Nephron progenitor cell (in vitro differentiated cells): ENCODE results near the gene SLC29A4.
"Not testable (repeated sequence)": the region's sequence is repeated elsewhere in the genome, so short reads cannot be mapped to it uniquely, and the experiment has no call there.

Experiments
- DNase-seq: peaks from one replicate; pipeline ENCODE4 v3.0.0; 2021
- H3K27ac Mint-ChIP-seq: 2 replicates; pipeline ENCODE4 v1.8.0; 2021; ENCODE audit warnings: mild to moderate bottlenecking, moderate library complexity, mixed read lengths
- H3K27me3 Mint-ChIP-seq: 2 replicates; pipeline ENCODE4 v1.8.0; 2021; ENCODE audit warnings: mild to moderate bottlenecking, low read depth, mixed read lengths; ENCODE audit not compliant: poor library complexity
- H3K36me3 Mint-ChIP-seq: 2 replicates; pipeline ENCODE4 v1.8.0; 2021; ENCODE audit warnings: low read depth, mixed read lengths
- H3K4me1 Mint-ChIP-seq: 2 replicates; pipeline ENCODE4 v1.8.0; 2021; ENCODE audit warnings: mixed read lengths
- H3K4me3 Mint-ChIP-seq: 2 replicates; pipeline ENCODE4 v1.8.0; 2021; ENCODE audit warnings: mild to moderate bottlenecking, moderate library complexity, mixed read lengths
- H3K9me3 Mint-ChIP-seq: 2 replicates; pipeline ENCODE4 v1.8.0; 2021; ENCODE audit warnings: mild to moderate bottlenecking, moderate library complexity, mixed read lengths
- CTCF ChIP-seq: fragments of 200-600 bp; sonication (generic); IDR thresholded peaks from 2 replicates; pipeline ENCODE4 v1.5.0; 2021; ENCODE audit warnings: antibody characterized with exemption

SLC29A4 gene

GRCh38 chr7:5291301-5291700 lies 8.6 kb downstream of the SLC29A4 start:
- Mint-ChIP-seq H3K9me3 (peaks cover 13% of the 10 kb centered on the region), H3K27ac (no peak overlapping the region), H3K4me1 (peaks cover 16% of the 10 kb centered on the region), H3K27me3 (peaks cover 7% of the 10 kb centered on the region), H3K4me3 (no peak overlapping the region), H3K36me3 (peaks cover 42% of the 10 kb centered on the region)
- no peak for TF ChIP-seq CTCF
- no peak for DNase-seq

GRCh38 chr7:5291711-5292335 lies 9.1 kb downstream of the SLC29A4 start:
- H3K27me3 Mint-ChIP-seq, DNase-seq, H3K4me3 Mint-ChIP-seq, H3K27ac Mint-ChIP-seq: not testable (repeated sequence)
- Mint-ChIP-seq H3K36me3 (peaks cover 42% of the 10 kb centered on the region), H3K4me1 (peaks cover 17% of the 10 kb centered on the region), H3K9me3 (peaks cover 13% of the 10 kb centered on the region)

GRCh38 chr7:5294169-5294987 lies 11.6 kb downstream of the SLC29A4 start:
- H3K4me1 Mint-ChIP-seq = peaks cover 24% of the 10 kb centered on the region
- no peak for TF ChIP-seq CTCF
- H3K36me3 Mint-ChIP-seq = peaks cover 45% of the 10 kb centered on the region

GRCh38 chr7:5295039-5296014 lies 12.6 kb downstream of the SLC29A4 start:
- no peak for DNase-seq
- TF ChIP-seq CTCF = no peak
- H3K36me3 Mint-ChIP-seq = peaks cover 50% of the 10 kb centered on the region
- peaks cover 13% of the 10 kb centered on the region for H3K9me3 Mint-ChIP-seq
- H3K4me3 Mint-ChIP-seq = peak overlapping the region; percentile 76
- H3K27ac Mint-ChIP-seq = no peak overlapping the region
- peaks cover 24% of the 10 kb centered on the region for H3K4me1 Mint-ChIP-seq
- H3K27me3 Mint-ChIP-seq = peaks cover 18% of the 10 kb centered on the region

More at GRCh38 chr7:5294169-5294987, 11.6 kb downstream of the SLC29A4 start:
- peaks cover 18% of the 10 kb centered on the region for H3K27me3 Mint-ChIP-seq
- H3K27ac Mint-ChIP-seq = no peak overlapping the region
- H3K9me3 Mint-ChIP-seq = peaks cover 13% of the 10 kb centered on the region
- DNase-seq = no peak
- no peak overlapping the region for H3K4me3 Mint-ChIP-seq

- Mint-ChIP-seq H3K36me3 (peaks cover 53% of the 10 kb centered on the region), H3K27me3 (peaks cover 18% of the 10 kb centered on the region), H3K4me3 (peak overlapping the region; percentile 76), H3K9me3 (peaks cover 13% of the 10 kb centered on the region), H3K4me1 (peaks cover 24% of the 10 kb centered on the region), H3K27ac (no peak overlapping the region)
- DNase-seq = peak; percentile 25
- TF ChIP-seq CTCF = no peak
Measured at GRCh38 chr7:5296015-5296610, 13.4 kb downstream of the SLC29A4 start.
